Upper lobe of left lung (tissue), 4 donors: Measurements from ENCODE around the gene CLCNKA.

Experiments used
- CTCF ChIP-seq, 6 experiments: fragments of 450-650 bp in 4 of 6; fragments of 200-600 bp in 2 of 6; sonication (generic) in 2 of 6; IDR thresholded peaks; one replicate each; pipeline ENCODE4 v1.5.1; 2016 to 2019; ENCODE audit warnings: antibody characterized with exemption in 6 of 6
- EP300 ChIP-seq, 4 donors: sonication (generic); formaldehyde crosslinking; IDR thresholded peaks; one replicate each; pipeline ENCODE4 v1.5.1; 2017; ENCODE audit warnings: antibody characterized with exemption in 4 of 4, control low read depth in 2 of 4
- POLR2A ChIP-seq, 4 donors: fragments of 450-650 bp; IDR thresholded peaks; one replicate each; pipeline ENCODE4 v1.5.1; 2016 to 2017; ENCODE audit warnings: antibody characterized with exemption in 4 of 4, mild to moderate bottlenecking in 2 of 4
- POLR2AphosphoS5 ChIP-seq, 2 donors: sonication (generic); formaldehyde crosslinking; IDR thresholded peaks; one replicate each; pipeline ENCODE4 v1.5.1; 2017; ENCODE audit warnings: antibody characterized with exemption in 2 of 2

- no peak for TF ChIP-seq CTCF (IDR thresholded peaks at IDR 0.05)
- no peak for TF ChIP-seq EP300 (IDR thresholded peaks at IDR 0.05)
- TF ChIP-seq POLR2AphosphoS5 (IDR thresholded peaks at IDR 0.05), result no peak
- no peak for TF ChIP-seq POLR2A (IDR thresholded peaks at IDR 0.05)
Measured at GRCh38 chr1:15991427-15992186, 30.2 kb upstream of the CLCNKA start.
